Endothelial cell of umbilical vein (primary cell): ENCODE data around the gene NFIA. TPM values are rescaled to one million over a fixed set of nuclear protein-coding genes. Genes with fewer than 3 reads are reported as not detected.

Experiments used
- BruUV-seq: library from RNA; stranded (reverse); fragments of 400-500 nt; replicated peaks from 2 replicates; lab custom pipeline; 2021; lab: Mats Ljungman, UMichigan
- CTCF ChIA-PET: fragments of 300-600, 350-600 bp; sonication (Branson Sonifier 250); formaldehyde crosslinking; loops from one replicate; lab custom pipeline; 2021; ENCODE audit warnings: antibody characterized with exemption, inconsistent platforms; lab: Charles Lee
- POLR2A ChIA-PET: fragments of 300-600, 350-600 bp; sonication (Branson Sonifier 250); formaldehyde crosslinking; loops from one replicate; lab custom pipeline; 2021; ENCODE audit warnings: antibody characterized with exemption, inconsistent platforms; lab: Charles Lee
- DNase-seq: peaks from one replicate; pipeline ENCODE4 v3.0.0-alpha.2; 2011; ENCODE audit warnings: low read depth, low spot score
- FAIRE-seq: peaks from 2 replicates; lab custom pipeline; 2011; peaks lifted over from hg19 to GRCh38; lab: Jason Lieb, UNC
- H2AFZ ChIP-seq: 2 replicates; pipeline ENCODE4 v1.6.0; 2012; ENCODE audit warnings: low read depth, low read length, control low read depth, inconsistent platforms
- H3K27ac ChIP-seq: 2 replicates; pipeline ENCODE4 v1.5.1; 2011; ENCODE audit warnings: low read depth, mild to moderate bottlenecking, control low read depth, low read length, moderate library complexity; ENCODE audit not compliant: insufficient read depth
- H3K27me3 ChIP-seq, 2 experiments: 2 replicates each; pipeline versions ENCODE4 v1.6.0 to v1.6.1; 2011; ENCODE audit warnings: low read length in 2 of 2, mixed read lengths in 1 of 2; ENCODE audit not compliant: control insufficient read depth in 2 of 2, insufficient read depth in 2 of 2
- H3K36me3 ChIP-seq, 2 experiments: 2 replicates in 1 of 2; 3 replicates in 1 of 2; pipeline ENCODE4 v1.5.1; 2011; ENCODE audit warnings: low read length in 2 of 2, mild to moderate bottlenecking in 1 of 2, moderate library complexity in 1 of 2; ENCODE audit not compliant: control insufficient read depth in 2 of 2, insufficient read depth in 2 of 2; ENCODE audit errors: extremely low read depth in 1 of 2
- H3K4me1 ChIP-seq: 3 replicates; pipeline ENCODE4 v1.5.1; 2011; ENCODE audit warnings: mild to moderate bottlenecking, low read length; ENCODE audit not compliant: control insufficient read depth, insufficient read depth; ENCODE audit errors: extremely low read depth
- H3K4me2 ChIP-seq: 2 replicates; pipeline ENCODE4 v1.6.1; 2011; ENCODE audit warnings: low read length, control low read depth, mixed read lengths; ENCODE audit not compliant: insufficient read depth
- H3K4me3 ChIP-seq, 3 experiments: fragments of 200-600 bp in 1 of 3; sonication (generic), shearing (Covaris generic) in 1 of 3; replicated peaks in 1 of 3; 2 replicates each; pipeline ENCODE4 v1.5.1; 2011 to 2016; ENCODE audit warnings: control low read depth in 3 of 3, low read length in 3 of 3, mild to moderate bottlenecking in 2 of 3, inconsistent platforms in 1 of 3, low read depth in 1 of 3, moderate library complexity in 1 of 3; ENCODE audit not compliant: insufficient read depth in 1 of 3
- H3K79me2 ChIP-seq: 2 replicates; pipeline ENCODE4 v1.6.0; 2012; ENCODE audit warnings: low read length, inconsistent platforms; ENCODE audit not compliant: control insufficient read depth, insufficient read depth
- H3K9ac ChIP-seq: replicated peaks from 2 replicates; pipeline ENCODE3; 2011; ENCODE audit warnings: low read length, control low read depth; ENCODE audit not compliant: insufficient read depth; ENCODE audit errors: extremely low read depth
- H3K9me1 ChIP-seq: replicated peaks from 3 replicates; pipeline ENCODE4 v1.6.0; 2011; ENCODE audit warnings: mild to moderate bottlenecking, low read length; ENCODE audit not compliant: control insufficient read depth, insufficient read depth; ENCODE audit errors: extremely low read depth
- H3K9me3 ChIP-seq: replicated peaks from 2 replicates; pipeline ENCODE4 v1.5.1; 2012; ENCODE audit warnings: low read length, inconsistent platforms; ENCODE audit not compliant: control insufficient read depth, insufficient read depth
- H4K20me1 ChIP-seq: replicated peaks from 2 replicates; pipeline ENCODE3; 2011; ENCODE audit warnings: mild to moderate bottlenecking, low read length; ENCODE audit not compliant: control insufficient read depth, insufficient read depth; ENCODE audit errors: extremely low read depth
- EZH2 ChIP-seq: IDR thresholded peaks from 2 replicates; pipeline ENCODE4 v1.6.1; 2012; ENCODE audit warnings: borderline replicate concordance, low read depth, mild to moderate bottlenecking, moderate library complexity, low read length, inconsistent platforms; ENCODE audit not compliant: severe bottlenecking
- FOS ChIP-seq: IDR thresholded peaks from 2 replicates; pipeline ENCODE4 v1.6.1; 2011; ENCODE audit warnings: mild to moderate bottlenecking, low read length, moderate library complexity, borderline replicate concordance; ENCODE audit not compliant: insufficient read depth
- GATA2 ChIP-seq: IDR thresholded peaks from 2 replicates; pipeline ENCODE4 v1.7.0; 2011; ENCODE audit warnings: low read depth, mild to moderate bottlenecking, moderate library complexity, mixed read lengths, low read length; ENCODE audit not compliant: insufficient read length, insufficient read depth
- JUN ChIP-seq: IDR thresholded peaks from 2 replicates; pipeline ENCODE4 v1.6.1; 2011; ENCODE audit warnings: borderline replicate concordance, low read depth; ENCODE audit not compliant: insufficient read length, insufficient read depth
- MYC ChIP-seq: IDR thresholded peaks from one replicate; pipeline ENCODE4 v1.6.1; 2011; ENCODE audit warnings: mild to moderate bottlenecking, low read depth, low read length
- POLR2A ChIP-seq: IDR thresholded peaks from 2 replicates; pipeline ENCODE4 v1.6.1; 2012; ENCODE audit warnings: low read depth, mild to moderate bottlenecking, control low read depth, low read length
- POLR2AphosphoS5 ChIP-seq: IDR thresholded peaks from 2 replicates; pipeline ENCODE4 v1.6.1; 2012; ENCODE audit warnings: low read depth, mild to moderate bottlenecking, control low read depth, low read length, moderate library complexity; ENCODE audit not compliant: insufficient read depth
- dilution Hi-C: fragments of 300-500 bp; cut with MboI; formaldehyde crosslinking; loops from one replicate; pipeline ENCODE4 v1.15.0; 2019; ENCODE audit warnings: low sequenced_read_pairs; ENCODE audit not compliant: extremely low pct_ligation_motif_present
- intact Hi-C: fragments of 100-400 bp; cut with micrococcal nuclease; formaldehyde crosslinking; loops from one replicate; pipeline ENCODE4 v1.10.0; 2022
- polyA plus RNA-seq, 4 experiments: library from polyadenylated mRNA; depleted of rRNA in 3 of 4; stranded (reverse) in 3 of 4; unstranded in 1 of 4; fragments of >200 nt; gene quantifications; 2 replicates each; pipeline versions ENCODE4 v1.2.1 to v1.2.3, GENCODE V29; 2011 to 2012; ENCODE audit warnings: missing spikeins in 1 of 4
- total RNA-seq: library from RNA; stranded (reverse); gene quantifications from 2 replicates; pipeline ENCODE4 v1.2.3, GENCODE V29; 2021
- TF ChIP-seq, protein P1 (sequence below), 2 donors: IDR thresholded peaks; 1 replicate in 1 of 2; 2 replicates in 1 of 2; pipeline ENCODE4 v1.5.1; 2011; ENCODE audit warnings: low read length in 2 of 2, mild to moderate bottlenecking in 2 of 2, moderate library complexity in 2 of 2, control low read depth in 1 of 2, inconsistent platforms in 1 of 2, low read depth in 1 of 2; ENCODE audit not compliant: insufficient read depth in 1 of 2; ENCODE audit errors: extremely low read depth in 1 of 2
- TF ChIP-seq, protein P2 (sequence below): IDR thresholded peaks from 2 replicates; pipeline ENCODE4 v1.6.1; 2011; ENCODE audit not compliant: insufficient read depth, insufficient read length

The NFIA gene
- total and polyA plus RNA-seq, 2 donors (not counting 3 experiments of a cell fraction or from before 2014, with no cell fraction given): 25.5 to 47.0 TPM

DNA sequence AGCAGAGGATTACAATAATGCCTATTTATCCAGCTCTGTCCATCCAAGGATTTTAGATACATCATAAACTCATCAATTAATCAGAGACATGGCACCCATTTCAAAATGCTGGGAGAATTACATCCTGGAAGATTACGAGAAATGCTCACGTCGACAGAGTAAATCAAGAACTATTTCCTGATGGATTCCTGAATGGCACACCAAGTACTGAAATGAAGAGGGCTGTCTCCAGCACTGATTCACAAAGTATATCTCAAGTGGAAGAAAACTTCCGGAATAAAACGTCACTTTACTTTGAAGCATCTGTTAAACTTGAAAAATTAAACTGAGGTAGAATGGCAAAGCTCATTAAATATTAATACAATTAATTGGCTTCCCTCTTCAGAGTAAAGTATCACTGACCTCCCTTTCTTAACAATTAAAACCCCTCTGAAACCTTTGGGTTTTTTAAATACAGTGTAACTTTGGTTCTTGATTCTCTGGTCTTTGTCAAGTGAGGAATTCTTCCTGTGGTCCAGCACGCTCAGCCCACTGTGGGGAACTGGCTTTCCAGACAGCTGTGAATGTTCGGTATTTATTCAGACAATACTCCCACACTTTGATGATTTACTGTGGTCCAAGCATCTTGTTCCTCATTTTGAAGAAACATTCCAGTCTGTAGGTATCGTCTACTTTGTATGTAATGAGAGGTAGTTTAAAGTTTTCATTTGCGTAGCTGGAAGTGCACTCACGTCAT, 288.0 kb downstream of the NFIA start:
- Histone ChIP-seq H3K27ac (no peak overlapping the region), H3K36me3 (no peaks in the 10 kb centered on the region), H3K9ac (no peak overlapping the region), H3K4me3 (no peak overlapping the region), H3K79me2 (no peaks in the 10 kb centered on the region), H3K27me3 (no peaks in the 10 kb centered on the region), H4K20me1 (no peaks in the 10 kb centered on the region), H3K9me1 (no peaks in the 10 kb centered on the region), H3K9me3 (no peaks in the 10 kb centered on the region), H3K4me1 (peaks cover 11% of the 10 kb centered on the region), H3K4me2 (no peak overlapping the region), H2AFZ (no peak overlapping the region)
- dilution Hi-C loops (no loop called here), intact Hi-C loops (no loop called here)
- TF ChIP-seq POLR2AphosphoS5 (no peak), MYC (no peak), JUN (no peak), FOS (no peak), EZH2 (no peak), POLR2A (no peak), GATA2 (no peak)
- TF ChIP-seq, protein P1, sequence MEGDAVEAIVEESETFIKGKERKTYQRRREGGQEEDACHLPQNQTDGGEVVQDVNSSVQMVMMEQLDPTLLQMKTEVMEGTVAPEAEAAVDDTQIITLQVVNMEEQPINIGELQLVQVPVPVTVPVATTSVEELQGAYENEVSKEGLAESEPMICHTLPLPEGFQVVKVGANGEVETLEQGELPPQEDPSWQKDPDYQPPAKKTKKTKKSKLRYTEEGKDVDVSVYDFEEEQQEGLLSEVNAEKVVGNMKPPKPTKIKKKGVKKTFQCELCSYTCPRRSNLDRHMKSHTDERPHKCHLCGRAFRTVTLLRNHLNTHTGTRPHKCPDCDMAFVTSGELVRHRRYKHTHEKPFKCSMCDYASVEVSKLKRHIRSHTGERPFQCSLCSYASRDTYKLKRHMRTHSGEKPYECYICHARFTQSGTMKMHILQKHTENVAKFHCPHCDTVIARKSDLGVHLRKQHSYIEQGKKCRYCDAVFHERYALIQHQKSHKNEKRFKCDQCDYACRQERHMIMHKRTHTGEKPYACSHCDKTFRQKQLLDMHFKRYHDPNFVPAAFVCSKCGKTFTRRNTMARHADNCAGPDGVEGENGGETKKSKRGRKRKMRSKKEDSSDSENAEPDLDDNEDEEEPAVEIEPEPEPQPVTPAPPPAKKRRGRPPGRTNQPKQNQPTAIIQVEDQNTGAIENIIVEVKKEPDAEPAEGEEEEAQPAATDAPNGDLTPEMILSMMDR (IDR thresholded peaks at IDR 0.05; ENCODE audit: extremely low read depth in 1 of 2, insufficient read depth in 1 of 2, low read depth in 1 of 2, low read length in 2 of 2): no peak
- TF ChIP-seq, protein P2, sequence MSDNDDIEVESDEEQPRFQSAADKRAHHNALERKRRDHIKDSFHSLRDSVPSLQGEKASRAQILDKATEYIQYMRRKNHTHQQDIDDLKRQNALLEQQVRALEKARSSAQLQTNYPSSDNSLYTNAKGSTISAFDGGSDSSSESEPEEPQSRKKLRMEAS: no peak
- no peak for DNase-seq
- BruUV-seq: no TSS peak
- ChIA-PET CTCF (interaction anchor here (1.4 kb wide), 2 partner anchors 117 to 1399 kb away, joined by 3 read pairs; no protein-coding TSS in a partner anchor), POLR2A (no interaction called here)
- no peak for FAIRE-seq
